ENCODE measurements around the gene PLCG1. TPM values are rescaled to one million over a fixed set of nuclear protein-coding genes. Genes with fewer than 3 reads are reported as not detected.

PLCG1 gene
- total and polyA plus RNA-seq, 2 experiments from 2014 or later: 27.4 to 206 TPM

- H3K79me2 ChIP-seq (replicated peaks; ENCODE audit: insufficient read depth): no peaks in the 10 kb centered on the region
These were observed 77.3 kb downstream of the PLCG1 start for GRCh38 chr20:41214666-41215065.

More at GRCh38 chr20:41214666-41215065, 77.3 kb downstream of the PLCG1 start:
- H3K4me1 Mint-ChIP-seq: no peaks in the 10 kb centered on the region
- no peaks in the 10 kb centered on the region for H3K27me3 ChIP-seq (ENCODE audit: insufficient read depth)
- no peaks in the 10 kb centered on the region for H3K36me3 ChIP-seq (ENCODE audit: insufficient read depth)
- H4K20me1 ChIP-seq (replicated peaks; ENCODE audit: insufficient read depth): no peaks in the 10 kb centered on the region
- no peaks in the 10 kb centered on the region for H3K36me3 Mint-ChIP-seq (ENCODE audit: low read depth)
- no peak overlapping the region for H3K27ac ChIP-seq (ENCODE audit: low read depth)
- H3K9me3 Mint-ChIP-seq: no peaks in the 10 kb centered on the region; the same call in 1 of the 3 replicates
- no peaks in the 10 kb centered on the region for H3K27me3 Mint-ChIP-seq (ENCODE audit: insufficient read depth, low read depth, poor library complexity)
- H3F3A ChIP-seq (replicated peaks; ENCODE audit: low read depth): no peaks in the 10 kb centered on the region
- no peak overlapping the region for H3K27ac Mint-ChIP-seq
- no peak overlapping the region for H2AFZ ChIP-seq
- DNase-seq (ENCODE audit: low spot score): no peak
- H3K4me2 ChIP-seq: no peak overlapping the region
- no peak overlapping the region for H3K4me3 ChIP-seq
- no peaks in the 10 kb centered on the region for H3K9me2 ChIP-seq (ENCODE audit: insufficient read depth)
- no peak for ATAC-seq
- H3K4me3 Mint-ChIP-seq: no peak overlapping the region
- TF ChIP-seq STAT1 (IDR thresholded peaks at IDR 0.05; ENCODE audit: unreplicated experiment): no peak
- no peak for TF ChIP-seq REST (IDR thresholded peaks at IDR 0.05; ENCODE audit: unreplicated experiment)
- TF ChIP-seq ETS1 (IDR thresholded peaks at IDR 0.05): no peak
- no peak for TF ChIP-seq CTCF (conservative IDR thresholded peaks at IDR 0.05; ENCODE audit: low read depth in 2 of 2)
- TF ChIP-seq EZH2phosphoT487 (IDR thresholded peaks at IDR 0.05; ENCODE audit: unreplicated experiment): no peak
- no peak for TF ChIP-seq ZNF114 (CRISPR knock-in tag; IDR thresholded peaks at IDR 0.05)
- H3K4me1 ChIP-seq (ENCODE audit: insufficient read depth): no peaks in the 10 kb centered on the region

Measured in GM23338 (cell line).